GM19467 (cell line): ENCODE measurements around the gene COQ9.
A peak's percentile ranks its signal among the peaks of the same experiment; 100 is the strongest.
"Not testable (repeated sequence)": the region's sequence is repeated elsewhere in the genome, so short reads cannot be mapped to it uniquely, and the experiment has no call there.

ENCODE experiments used
- ATAC-seq: cut with Tn5 transposase; IDR thresholded peaks from one replicate; pipeline ENCODE4 v1.9.1; 2021; ENCODE audit warnings: mild to moderate bottlenecking, moderate library complexity; ENCODE audit not compliant: unreplicated experiment

The COQ9 gene

DNA sequence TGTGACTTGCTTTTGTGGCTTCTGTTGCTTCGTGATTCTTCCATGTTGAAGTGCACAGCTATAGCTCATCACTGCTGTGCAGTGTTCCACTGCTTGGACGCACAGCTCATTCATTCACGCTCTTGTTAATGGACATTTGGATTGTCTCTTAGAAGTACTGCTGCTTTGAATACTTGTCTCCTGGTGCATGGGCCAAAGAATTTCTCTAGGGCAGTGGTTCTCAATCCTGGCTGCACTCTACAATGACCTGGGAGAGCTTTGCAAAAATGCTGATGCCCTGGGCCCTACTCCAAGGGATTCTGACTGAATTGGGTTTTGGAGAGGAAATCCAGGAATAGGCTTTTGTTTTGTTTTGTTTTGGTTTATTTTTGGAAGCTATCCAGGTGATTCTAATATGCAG is 22.7 kb upstream of the COQ9 start:
- ATAC-seq, result no peak

- ATAC-seq, result no peak
Measured at GRCh38 chr16:57426356-57426755, 20.9 kb upstream of the COQ9 start.

- ATAC-seq, result no peak
Measured at GRCh38 chr16:57427307-57427706, 20.0 kb upstream of the COQ9 start.

DNA sequence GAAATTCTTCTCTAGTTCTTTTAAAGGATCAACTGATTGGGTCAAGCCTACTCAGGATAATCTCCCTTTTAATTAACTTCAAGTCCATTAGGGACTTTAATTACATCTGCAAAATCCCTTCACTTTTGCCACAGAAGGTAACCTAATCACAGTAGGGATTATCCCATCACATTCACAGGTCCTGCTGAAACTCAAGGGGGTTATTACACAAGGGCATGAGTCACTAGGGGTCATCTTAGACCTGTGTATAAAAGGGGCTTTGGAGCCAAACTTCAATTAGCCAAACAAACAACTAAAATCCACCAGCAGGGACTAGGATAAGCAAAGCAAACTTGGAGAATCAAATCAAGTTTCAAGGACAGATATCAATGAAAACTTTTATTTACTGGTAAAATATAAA is 19.5 kb upstream of the COQ9 start:
- no peak for ATAC-seq

- ATAC-seq, result no peak
Measured at GRCh38 chr16:57430955-57431354, 16.3 kb upstream of the COQ9 start.

DNA sequence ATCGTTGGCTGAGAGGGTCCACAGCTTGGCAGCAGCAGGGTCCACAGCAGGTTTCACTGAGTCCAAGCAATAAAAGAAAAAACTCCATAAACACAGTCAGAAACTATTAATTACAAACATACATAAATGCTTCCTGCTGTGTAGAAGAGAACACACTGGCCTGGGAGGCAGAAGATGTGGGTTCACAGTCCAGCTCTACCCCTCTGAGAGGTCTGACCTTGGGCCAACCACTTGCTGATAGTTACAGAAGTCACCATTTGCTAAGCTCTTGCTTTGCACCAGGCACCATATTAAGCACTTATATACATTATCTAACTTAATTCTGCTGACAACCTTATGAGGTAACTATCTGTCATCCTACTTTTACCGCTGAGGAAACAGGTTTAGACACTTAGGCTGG is 14.8 kb upstream of the COQ9 start:
- no peak for ATAC-seq

DNA sequence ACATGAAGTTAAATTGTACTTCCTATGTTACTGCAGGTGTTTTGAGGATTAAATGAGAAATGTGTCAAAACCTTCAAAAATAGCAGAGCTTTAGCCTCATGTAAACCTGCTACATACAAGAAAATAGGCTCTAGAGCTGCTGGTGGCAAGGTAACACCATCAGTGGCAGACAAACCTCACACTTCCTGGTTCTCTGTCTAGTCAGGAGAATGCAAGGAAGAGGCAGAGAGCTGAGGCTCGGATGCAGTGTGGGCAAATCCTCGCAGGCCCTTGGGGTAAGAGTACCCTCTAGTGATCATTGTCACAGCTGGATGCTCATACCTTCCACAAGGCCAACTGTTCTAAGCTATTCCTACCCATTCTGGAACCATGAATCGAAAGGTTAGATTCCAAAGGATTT is 14.3 kb upstream of the COQ9 start:
- no peak for ATAC-seq

- no peak for ATAC-seq
Measured at GRCh38 chr16:57434003-57434402, 13.3 kb upstream of the COQ9 start.

GRCh38 chr16:57435838-57436237 is 11.4 kb upstream of the COQ9 start:
- ATAC-seq, result no peak

- ATAC-seq, result not testable (repeated sequence)
Measured at GRCh38 chr16:57439947-57440346, 7.3 kb upstream of the COQ9 start.

GRCh38 chr16:57440551-57440950 is 6.7 kb upstream of the COQ9 start:
- ATAC-seq, result not testable (repeated sequence)

DNA sequence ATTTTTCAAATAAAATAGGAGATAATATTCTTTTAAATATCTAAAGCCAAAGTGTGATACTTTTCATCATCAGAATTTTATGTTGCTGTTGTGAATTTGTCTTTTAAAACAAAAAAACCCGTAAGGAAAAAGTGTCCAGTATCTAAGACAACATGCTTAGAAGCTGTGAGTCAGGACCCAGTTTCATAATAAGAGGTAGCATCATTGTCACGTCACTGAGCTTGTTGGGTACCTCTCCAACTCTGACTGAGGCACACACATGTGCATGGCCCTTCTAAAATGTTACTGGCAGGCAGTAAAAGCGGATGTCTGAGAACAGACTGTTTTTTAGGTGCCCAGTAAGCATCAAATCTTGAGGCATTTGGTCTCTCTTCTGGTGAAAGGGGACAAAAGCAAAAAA is 2.6 kb upstream of the COQ9 start:
- ATAC-seq, result no peak

- ATAC-seq, result no peak
Measured at GRCh38 chr16:57445510-57445909, 1.8 kb upstream of the COQ9 start.

- peak; percentile 19 for ATAC-seq
Measured at GRCh38 chr16:57446531-57447185, 621 bp upstream of the COQ9 start.

GRCh38 chr16:57452021-57452420 is 4.7 kb downstream of the COQ9 start:
- ATAC-seq, result no peak

DNA sequence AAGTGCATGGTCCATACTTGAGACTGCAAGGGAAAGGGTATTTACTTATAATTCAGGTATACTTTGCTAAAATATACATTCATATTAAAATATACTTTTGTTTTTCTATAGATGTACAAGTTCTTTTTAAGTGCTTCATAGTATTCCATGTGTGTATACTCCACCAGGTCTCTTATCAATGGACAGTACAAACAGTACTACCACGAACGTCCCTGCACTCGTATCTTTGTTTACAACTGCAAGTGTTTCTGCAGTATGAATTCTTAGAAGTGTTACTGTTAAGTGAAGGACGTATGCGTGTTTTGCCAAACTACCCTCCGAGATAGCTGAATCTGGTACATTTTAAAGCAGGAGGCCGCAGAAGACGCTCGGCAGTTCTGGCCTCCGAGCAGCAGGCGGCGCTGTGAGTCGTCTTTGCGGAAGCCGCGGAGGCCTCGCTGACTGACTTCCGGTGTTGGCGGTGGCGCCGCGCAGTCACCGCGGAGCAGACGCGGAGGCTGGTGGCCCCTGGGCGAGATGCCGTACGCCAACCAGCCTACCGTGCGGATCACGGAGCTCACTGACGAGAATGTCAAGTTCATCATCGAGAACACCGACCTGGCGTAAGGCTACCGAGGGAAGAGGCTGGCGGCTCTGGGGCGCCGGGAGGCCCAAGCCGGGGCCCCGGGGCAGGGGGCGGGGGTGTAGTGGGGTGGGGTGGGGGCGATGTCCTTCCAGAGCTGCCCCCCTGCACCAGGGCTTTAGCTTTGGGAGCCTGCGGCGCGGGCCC is 15.1 kb downstream of the COQ9 start, which contains the start of gene POLR2C:
POLR2C (plus strand) TSS at position 471 of the 769 bp plus-strand sequence; CDS start at position 517, 46 bp downstream.
- peak; percentile 82 for ATAC-seq

- ATAC-seq, result no peak
Measured at GRCh38 chr16:57462978-57463362, 15.7 kb downstream of the COQ9 start.

DNA sequence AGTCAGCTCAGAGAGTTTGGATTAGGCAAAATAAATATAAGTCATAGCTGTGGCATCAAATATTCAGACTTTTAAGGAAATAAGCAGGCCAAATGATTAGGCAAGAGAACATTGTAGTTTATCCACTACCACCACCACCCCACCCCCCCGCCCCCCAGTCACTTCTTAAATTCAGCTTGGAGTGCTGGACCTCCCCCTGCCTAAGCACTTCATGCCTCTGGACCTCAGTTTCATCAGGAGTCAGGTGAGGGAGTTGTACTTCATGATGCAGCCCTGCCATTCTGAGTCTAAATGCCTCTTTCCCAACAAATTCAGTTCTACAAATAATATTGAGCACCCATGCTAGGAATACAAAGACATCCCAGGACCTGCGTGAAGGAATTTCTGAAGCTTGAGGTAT is 17.2 kb downstream of the COQ9 start:
- ATAC-seq, result no peak

DNA sequence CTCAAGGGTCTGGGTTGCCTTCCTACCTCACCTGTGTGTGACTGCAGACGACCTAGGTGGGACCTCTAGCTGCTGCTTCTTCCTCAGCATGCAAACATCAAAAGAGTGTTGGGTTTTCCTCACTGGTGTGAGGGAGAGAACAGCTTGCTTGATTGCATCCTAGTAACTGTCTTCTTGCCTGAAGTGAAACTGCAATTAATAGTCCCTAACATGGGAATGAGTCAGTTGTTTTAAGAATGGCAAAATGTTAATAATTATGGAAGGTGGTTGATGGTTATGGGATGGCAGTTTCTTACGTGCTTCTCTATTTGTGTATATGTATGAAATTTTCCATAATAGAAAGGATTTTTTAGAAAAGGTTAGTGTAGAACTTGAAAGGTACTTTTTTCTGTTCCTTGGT is 21.1 kb downstream of the COQ9 start:
- ATAC-seq, result no peak

- ATAC-seq, result no peak
Measured at GRCh38 chr16:57469046-57469445, 21.8 kb downstream of the COQ9 start.

- ATAC-seq, result no peak
Measured at GRCh38 chr16:57469917-57470470, 22.7 kb downstream of the COQ9 start.

GRCh38 chr16:57470711-57471110 is 23.4 kb downstream of the COQ9 start:
- no peak for ATAC-seq
